Activated CD4-positive, alpha-beta T cell treated with anti-CD3 and anti-CD28 coated beads, Interleukin-2, amount 50 U/mL, for 16 hours (primary cell): ENCODE data around the gene KIF21B.

Experiments
- DNase-seq: peaks from one replicate; pipeline ENCODE4 v3.0.0-alpha.2; 2020

Gene KIF21B

GRCh38 chr1:201023517-201023902, at the start of gene KIF21B:
TSS of gene KIF21B (minus strand) at chr1:201023714. CDS start at chr1:201023383, 331 bp downstream.
- DNase-seq = peak; percentile 94

GRCh38 chr1:201072922-201073321, 49.4 kb upstream of the KIF21B start:
- DNase-seq = no peak

GRCh38 chr1:201072149-201072548, 48.6 kb upstream of the KIF21B start:
- DNase-seq = no peak

- DNase-seq = no peak
These were observed 46.1 kb upstream of the KIF21B start for GRCh38 chr1:201069636-201070035.

- DNase-seq = no peak
These were observed 45.5 kb upstream of the KIF21B start for GRCh38 chr1:201068976-201069375.

- no peak for DNase-seq
These were observed 43.5 kb upstream of the KIF21B start for GRCh38 chr1:201066986-201067385.

- DNase-seq = no peak
These were observed 42.2 kb upstream of the KIF21B start for GRCh38 chr1:201065686-201066085.

- DNase-seq = no peak
These were observed 41.3 kb upstream of the KIF21B start for GRCh38 chr1:201064806-201065205.

- no peak for DNase-seq
These were observed 39.6 kb upstream of the KIF21B start for GRCh38 chr1:201063145-201063544.

GRCh38 chr1:201062511-201063091, 39.1 kb upstream of the KIF21B start:
- DNase-seq = no peak

- no peak for DNase-seq
These were observed 38.4 kb upstream of the KIF21B start for GRCh38 chr1:201061886-201062285.

GRCh38 chr1:201061049-201061448, 37.5 kb upstream of the KIF21B start:
- no peak for DNase-seq

GRCh38 chr1:201060586-201060985, 37.1 kb upstream of the KIF21B start:
- DNase-seq = no peak

GRCh38 chr1:201059871-201060555, 36.5 kb upstream of the KIF21B start:
- no peak for DNase-seq

- DNase-seq = no peak
These were observed 35.9 kb upstream of the KIF21B start for GRCh38 chr1:201059401-201059800.

GRCh38 chr1:201054091-201054543, 30.6 kb upstream of the KIF21B start:
- DNase-seq = no peak

GRCh38 chr1:201053155-201053860, 29.8 kb upstream of the KIF21B start:
- DNase-seq = no peak

- peak; percentile 23 for DNase-seq
These were observed 27.9 kb upstream of the KIF21B start for GRCh38 chr1:201051399-201051798.

GRCh38 chr1:201050515-201051277, 27.2 kb upstream of the KIF21B start:
- no peak for DNase-seq

GRCh38 chr1:201049248-201049831, 25.8 kb upstream of the KIF21B start:
- no peak for DNase-seq

GRCh38 chr1:201048521-201048920, 25.0 kb upstream of the KIF21B start:
- DNase-seq = no peak

GRCh38 chr1:201044119-201044518, 20.6 kb upstream of the KIF21B start:
- no peak for DNase-seq
